Prostate gland (tissue), 2 donors: Measurements from ENCODE around the gene NEURL1. TPM values are rescaled to one million over a fixed set of nuclear protein-coding genes. Genes with fewer than 3 reads are reported as not detected.
"Not testable (repeated sequence)": the region's sequence is repeated elsewhere in the genome, so short reads cannot be mapped to it uniquely, and the experiment has no call there.

Experiments
- DNase-seq: peaks from one replicate; pipeline ENCODE4 v3.0.0-alpha.2; 2019; ENCODE audit warnings: low spot score
- H3K27ac ChIP-seq, 2 donors: fragments of 200-600 bp; sonication (generic); 2 replicates each; pipeline ENCODE4 v1.5.1; 2017 to 2019
- H3K27me3 ChIP-seq: fragments of 200-600 bp; sonication (generic); replicated peaks from 2 replicates; pipeline ENCODE4 v1.5.1; 2019; ENCODE audit not compliant: insufficient read depth
- H3K36me3 ChIP-seq, 2 donors: fragments of 200-600 bp; sonication (generic); 1 replicate in 1 of 2; 2 replicates in 1 of 2; pipeline versions ENCODE4 v1.5.1 to v1.8.1; 2017 to 2019
- H3K4me1 ChIP-seq: fragments of 200-600 bp; sonication (generic); replicated peaks from 2 replicates; pipeline ENCODE4 v1.5.1; 2019
- H3K4me3 ChIP-seq, 2 donors: fragments of 200-600 bp; sonication (generic); 2 replicates each; pipeline ENCODE4 v1.5.1; 2017 to 2019
- H3K9me3 ChIP-seq: fragments of 200-600 bp; sonication (generic); 2 replicates; pipeline ENCODE4 v1.5.1; 2017
- CTCF ChIP-seq, 4 experiments: fragments of 200-600 bp in 2 of 4; fragments of 450-650 bp in 2 of 4; sonication (generic) in 2 of 4; IDR thresholded peaks; 1 replicate in 3 of 4; 2 replicates in 1 of 4; pipeline ENCODE4 v1.5.1; 2016 to 2019; ENCODE audit warnings: antibody characterized with exemption in 4 of 4, mild to moderate bottlenecking in 2 of 4, moderate library complexity in 2 of 4
- POLR2A ChIP-seq: fragments of 450-650 bp; IDR thresholded peaks from one replicate; pipeline ENCODE4 v1.6.1; 2016; ENCODE audit warnings: antibody characterized with exemption, mild to moderate bottlenecking
- POLR2AphosphoS5 ChIP-seq: sonication (generic); formaldehyde crosslinking; IDR thresholded peaks from one replicate; pipeline ENCODE4 v1.6.1; 2017; ENCODE audit warnings: antibody characterized with exemption
- whole genome bisulfite sequencing: methylation state at CpG from one replicate; pipeline ENCODE4 v1.1.5; 2018; 5-methylcytosine and 5-hydroxymethylcytosine counted together
- intact Hi-C: fragments of 100-400 bp; cut with DNase I; formaldehyde crosslinking; loops from one replicate; pipeline ENCODE4 v1.14.2; 2022
- total RNA-seq, 2 donors: library from RNA; depleted of rRNA; stranded (reverse); fragments of >200 nt; gene quantifications; one replicate each; pipeline ENCODE4 v1.1.0, GENCODE V29; 2016

The NEURL1 gene
- total RNA-seq, 2 donors from 2014 or later, result 0.96 to 10.5 TPM

DNA sequence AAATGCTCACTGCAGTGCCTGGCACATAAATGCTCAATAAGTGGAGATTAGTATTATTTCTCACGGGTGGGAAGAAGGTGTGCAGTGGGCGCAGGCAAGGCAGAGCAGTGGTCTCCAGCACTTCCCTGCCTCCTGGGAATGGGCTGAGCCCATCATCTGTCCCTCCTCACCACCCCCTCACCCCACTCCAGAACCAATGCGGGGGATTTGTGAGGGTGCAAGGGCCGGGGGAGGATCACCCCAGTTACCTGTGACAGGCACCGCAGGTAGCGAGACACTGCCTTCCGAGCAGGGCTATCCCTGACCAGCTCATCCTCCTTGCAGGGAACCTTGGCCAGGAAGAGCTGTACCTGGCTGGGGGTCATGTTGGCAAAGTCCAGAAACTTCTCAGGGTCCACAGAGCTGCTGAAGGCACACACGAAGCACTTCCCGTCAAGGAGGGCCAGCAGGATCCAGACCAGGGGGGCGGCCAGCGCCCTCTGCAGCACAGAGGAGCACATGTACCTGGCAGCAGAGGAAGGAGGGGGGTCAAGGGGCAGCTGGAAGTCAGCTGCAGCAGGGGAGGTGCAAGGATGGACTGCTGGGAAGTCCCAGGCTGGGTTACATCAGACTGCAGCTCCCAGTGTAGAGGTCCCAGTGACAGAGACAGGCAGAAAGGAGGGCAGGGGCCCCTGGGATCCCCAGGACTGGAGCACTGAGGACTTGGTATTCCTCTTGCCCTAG is 17.3 kb upstream of the NEURL1 start:
- no peaks in the 10 kb centered on the region for H3K9me3 ChIP-seq
- DNase-seq, result no peak
- no peak overlapping the region for H3K4me3 ChIP-seq
- no peaks in the 10 kb centered on the region for H3K36me3 ChIP-seq
- no peak for TF ChIP-seq POLR2AphosphoS5
- 64% methylated on average over 11 of the region's 11 CpGs for WGBS
- no peak overlapping the region for H3K27ac ChIP-seq
- intact Hi-C loops, result no loop called here
- H3K27me3 ChIP-seq, result no peaks in the 10 kb centered on the region
- no peaks in the 10 kb centered on the region for H3K4me1 ChIP-seq

- Histone ChIP-seq H3K27me3 (no peaks in the 10 kb centered on the region), H3K27ac (no peak overlapping the region), H3K4me3 (no peak overlapping the region), H3K9me3 (no peaks in the 10 kb centered on the region), H3K4me1 (no peaks in the 10 kb centered on the region), H3K36me3 (no peaks in the 10 kb centered on the region)
- whole genome bisulfite sequencing, result 91% methylated on average over 20 of the region's 22 CpGs
- TF ChIP-seq POLR2A, result no peak
- no peak for TF ChIP-seq POLR2AphosphoS5
- no peak for TF ChIP-seq CTCF (IDR thresholded peaks at IDR 0.05)
- no peak for DNase-seq
- intact Hi-C loops, result no loop called here
Measured at GRCh38 chr10:103478671-103479070, 14.8 kb upstream of the NEURL1 start.

GRCh38 chr10:103479135-103479534 is 14.4 kb upstream of the NEURL1 start, which contains the start of gene CALHM3:
CALHM3 (minus strand) TSS chr10:103479240; CDS start chr10:103479032, 208 bp downstream.
- TF ChIP-seq POLR2A, result no peak
- no peak for TF ChIP-seq POLR2AphosphoS5
- no peak for TF ChIP-seq CTCF (IDR thresholded peaks at IDR 0.05)
- 49% methylated on average over 7 of the region's 7 CpGs for WGBS
- Histone ChIP-seq H3K4me3 (no peak within 1 kb of the TSS), H3K27me3 (no peaks in the 10 kb centered on the region), H3K9me3 (no peaks in the 10 kb centered on the region), H3K4me1 (no peaks in the 10 kb centered on the region), H3K27ac (no peak within 1 kb of the TSS), H3K36me3 (no peaks in the 10 kb centered on the region)
- no peak for DNase-seq
- intact Hi-C loops, result no loop called here

- no peaks in the 10 kb centered on the region for H3K27me3 ChIP-seq
- H3K27ac ChIP-seq, result no peak overlapping the region
- no peaks in the 10 kb centered on the region for H3K4me1 ChIP-seq
- no peak for TF ChIP-seq POLR2A
- no peak for TF ChIP-seq CTCF (IDR thresholded peaks at IDR 0.05)
- no peak for TF ChIP-seq POLR2AphosphoS5
- DNase-seq, result no peak
- H3K36me3 ChIP-seq, result no peaks in the 10 kb centered on the region
- no peaks in the 10 kb centered on the region for H3K9me3 ChIP-seq
- no peak overlapping the region for H3K4me3 ChIP-seq
- WGBS, result 84% methylated on average over 5 of the region's 5 CpGs
- intact Hi-C loops, result no loop called here
Measured at GRCh38 chr10:103480521-103480920, 13.0 kb upstream of the NEURL1 start.

DNA sequence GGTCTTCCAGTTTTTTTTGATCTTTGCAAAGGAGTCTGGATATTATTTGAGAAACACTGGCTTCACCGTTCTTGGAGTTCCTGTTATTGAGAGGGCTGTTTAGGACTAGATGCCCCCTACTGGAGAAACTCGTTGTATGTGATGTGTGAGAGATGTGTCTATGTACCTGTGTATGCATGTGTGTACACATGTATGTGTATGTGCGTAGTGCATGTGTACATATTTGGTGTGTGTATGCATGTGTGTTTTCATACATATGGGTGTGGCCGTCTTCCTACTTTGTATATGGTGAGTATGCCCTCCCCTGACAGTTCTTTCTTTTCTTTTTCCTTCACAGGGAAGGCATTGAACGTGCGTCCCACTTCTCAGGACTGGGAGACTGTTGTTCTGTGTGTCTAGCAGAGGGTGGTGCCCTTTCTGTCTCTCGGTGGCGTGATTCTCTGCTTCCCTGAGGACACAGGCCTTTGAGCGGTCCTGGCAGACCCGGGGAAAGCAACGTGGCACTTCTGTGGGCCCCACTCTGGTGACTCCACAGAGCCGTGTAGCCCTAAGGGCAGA is 11.5 kb upstream of the NEURL1 start:
- H3K4me1 ChIP-seq, result no peaks in the 10 kb centered on the region
- intact Hi-C loops, result loop anchor here (1.0 kb wide), 1 partner anchor 65 kb away; no protein-coding TSS in a partner anchor
- H3K27ac ChIP-seq, result no peak overlapping the region
- peak in 3 of 4 experiments; percentile 35 to 59 (median 47) for TF ChIP-seq CTCF (IDR thresholded peaks at IDR 0.05)
- TF ChIP-seq POLR2AphosphoS5, result no peak
- no peaks in the 10 kb centered on the region for H3K27me3 ChIP-seq
- peak; percentile 36 for DNase-seq
- H3K36me3 ChIP-seq, result no peaks in the 10 kb centered on the region
- WGBS, result 60% methylated on average over 12 of the region's 12 CpGs
- H3K4me3 ChIP-seq, result no peak overlapping the region
- no peaks in the 10 kb centered on the region for H3K9me3 ChIP-seq

DNA sequence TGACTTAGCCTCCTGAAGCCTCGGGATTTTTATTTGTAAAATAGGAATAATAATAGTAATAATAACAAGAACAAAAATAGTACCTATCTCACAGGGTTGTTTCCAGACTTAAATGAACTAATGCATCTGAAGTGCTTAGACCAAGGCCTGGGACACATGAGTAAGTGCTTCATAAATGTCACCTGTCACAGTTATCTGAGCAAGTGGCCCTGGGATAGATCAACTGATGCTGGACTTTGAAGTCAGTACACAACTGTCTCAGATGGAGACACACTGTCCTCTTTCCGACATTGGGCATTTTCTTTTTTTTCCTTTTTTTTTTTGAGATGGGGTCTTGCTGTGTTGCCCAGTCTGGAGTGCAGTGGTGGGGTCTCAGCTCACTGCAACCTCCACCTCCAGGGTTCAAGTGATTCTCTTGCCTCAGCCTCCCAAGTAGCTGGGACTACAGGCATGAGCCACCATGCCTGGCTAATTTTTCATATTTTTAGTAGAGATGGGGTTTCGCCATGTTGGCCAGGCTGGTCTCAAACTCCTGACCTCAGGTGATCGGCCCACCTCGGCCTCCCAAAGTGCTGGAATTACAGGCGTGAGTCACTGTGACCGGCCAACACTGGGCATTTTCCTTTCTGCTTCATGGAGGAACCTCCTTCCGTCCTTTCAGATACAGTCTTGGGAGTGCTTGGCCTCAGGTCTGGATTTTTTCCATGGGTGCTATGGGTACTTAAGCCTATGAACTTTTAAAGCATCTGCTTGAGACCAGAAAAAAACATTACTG is 6.7 kb upstream of the NEURL1 start:
- H3K27me3 ChIP-seq, H3K27ac ChIP-seq, DNase-seq, H3K4me1 ChIP-seq, H3K36me3 ChIP-seq, H3K4me3 ChIP-seq, intact Hi-C loops, H3K9me3 ChIP-seq: not testable (repeated sequence)
- WGBS, result 67% methylated on average over 8 of the region's 8 CpGs
